ENCODE results near the gene QSER1.
"Not testable (repeated sequence)": the region's sequence is repeated elsewhere in the genome, so short reads cannot be mapped to it uniquely, and the experiment has no call there.

QSER1 gene

GRCh38 chr11:33021501-33021900 is 128.9 kb downstream of the QSER1 start:
- ChIA-PET CTCF (interaction anchor here (0.6 to 0.8 kb wide), 2 partner anchors 65 to 1258 kb away, joined by 3 to 7 read pairs; no protein-coding TSS in a partner anchor), POLR2A (ENCODE audit: low non-redundant PET) (no interaction called here)
- no peak for DNase-seq (ENCODE audit: low spot score)
- no peak overlapping the region for H3K27ac ChIP-seq
- no peak for TF ChIP-seq CTCF (conservative IDR thresholded peaks at IDR 0.05; ENCODE audit: low read depth)

GRCh38 chr11:33021937-33022336 is 129.3 kb downstream of the QSER1 start:
- no peak for DNase-seq (ENCODE audit: low spot score)
- ChIA-PET CTCF (interaction anchor here (0.8 kb wide), 1 partner anchor 1258 kb away, joined by 3 read pairs; no protein-coding TSS in a partner anchor), POLR2A (ENCODE audit: low non-redundant PET) (no interaction called here)
- H3K27ac ChIP-seq, result no peak overlapping the region
- TF ChIP-seq CTCF (conservative IDR thresholded peaks at IDR 0.05; ENCODE audit: low read depth), result no peak

- no peak for TF ChIP-seq CTCF (conservative IDR thresholded peaks at IDR 0.05; ENCODE audit: low read depth)
- H3K27ac ChIP-seq, result no peak overlapping the region
- DNase-seq (ENCODE audit: low spot score), result no peak
- CTCF ChIA-PET, result interaction anchor here (1.5 kb wide), 1 partner anchor 10 kb away, joined by 4 read pairs; no protein-coding TSS in a partner anchor
- POLR2A ChIA-PET (ENCODE audit: low non-redundant PET), result no interaction called here
These were observed 132.7 kb downstream of the QSER1 start for GRCh38 chr11:33025339-33025722.

GRCh38 chr11:33027233-33027632 is 134.6 kb downstream of the QSER1 start:
- CTCF ChIA-PET, result interaction anchor here (1.2 kb wide), 1 partner anchor 38 kb away, joined by 3 read pairs; no protein-coding TSS in a partner anchor
- POLR2A ChIA-PET (ENCODE audit: low non-redundant PET), result no interaction called here
- TF ChIP-seq CTCF (conservative IDR thresholded peaks at IDR 0.05; ENCODE audit: low read depth), result no peak
- no peak overlapping the region for H3K27ac ChIP-seq
- no peak for DNase-seq (ENCODE audit: low spot score)

- no peak for TF ChIP-seq CTCF (conservative IDR thresholded peaks at IDR 0.05; ENCODE audit: low read depth)
- CTCF ChIA-PET, result interaction anchor here (1.2 kb wide), 1 partner anchor 38 kb away, joined by 3 read pairs; no protein-coding TSS in a partner anchor
- POLR2A ChIA-PET (ENCODE audit: low non-redundant PET), result no interaction called here
- no peak overlapping the region for H3K27ac ChIP-seq
- DNase-seq (ENCODE audit: low spot score), result no peak
These were observed 135.4 kb downstream of the QSER1 start for GRCh38 chr11:33027846-33028536.

GRCh38 chr11:33028537-33028914 is 135.9 kb downstream of the QSER1 start:
- ChIA-PET CTCF (interaction anchor here (0.7 kb wide), 1 partner anchor 62 kb away, joined by 3 read pairs; no protein-coding TSS in a partner anchor), POLR2A (ENCODE audit: low non-redundant PET) (no interaction called here)
- H3K27ac ChIP-seq, result no peak overlapping the region
- DNase-seq (ENCODE audit: low spot score), result no peak
- no peak for TF ChIP-seq CTCF (conservative IDR thresholded peaks at IDR 0.05; ENCODE audit: low read depth)

- POLR2A ChIA-PET (ENCODE audit: low non-redundant PET); H3K27ac ChIP-seq; DNase-seq (ENCODE audit: low spot score): not testable (repeated sequence)
- CTCF ChIA-PET, result interaction anchor here (0.5 to 0.8 kb wide), 3 partner anchors 9 to 657 kb away, joined by 3 to 7 read pairs (median 5); no protein-coding TSS in a partner anchor
These were observed 136.6 kb downstream of the QSER1 start for GRCh38 chr11:33029218-33029617.

Measured in RWPE1 (cell line).